SW480 (cell line): ENCODE measurements around the gene TP53INP2.
"Not testable (repeated sequence)": the region's sequence is repeated elsewhere in the genome, so short reads cannot be mapped to it uniquely, and the experiment has no call there.

ENCODE experiments used
- DNase-seq: peaks from one replicate; pipeline ENCODE4 v3.0.0-alpha.2; 2016; ENCODE audit warnings: low spot score

TP53INP2 gene

GRCh38 chr20:34704177-34705007 lies at the start of gene TP53INP2:
TSS of gene TP53INP2 (plus strand) at chr20:34704344. CDS start at chr20:34708740, 4,396 bp downstream.
- DNase-seq: peak; percentile 94

- not testable (repeated sequence) for DNase-seq
Measured at GRCh38 chr20:34658654-34659053, 45.5 kb upstream of the TP53INP2 start.

GRCh38 chr20:34661811-34662210 lies 42.3 kb upstream of the TP53INP2 start:
- not testable (repeated sequence) for DNase-seq

GRCh38 chr20:34663213-34663943 lies 40.8 kb upstream of the TP53INP2 start:
- DNase-seq: no peak

- DNase-seq: not testable (repeated sequence)
Measured at GRCh38 chr20:34664751-34665150, 39.4 kb upstream of the TP53INP2 start.

GRCh38 chr20:34669094-34669493 lies 35.0 kb upstream of the TP53INP2 start:
- DNase-seq: no peak

- no peak for DNase-seq
Measured at GRCh38 chr20:34673412-34673811, 30.7 kb upstream of the TP53INP2 start.

- DNase-seq: no peak
Measured at GRCh38 chr20:34675561-34675960, 28.6 kb upstream of the TP53INP2 start.

- no peak for DNase-seq
Measured at GRCh38 chr20:34675993-34676641, 28.0 kb upstream of the TP53INP2 start.

GRCh38 chr20:34676642-34677373 lies 27.3 kb upstream of the TP53INP2 start, which contains the start of gene PIGU:
TSS of gene PIGU (minus strand) at chr20:34677092. CDS start at chr20:34677085, 7 bp downstream.
- DNase-seq: peak; percentile 99

GRCh38 chr20:34680586-34681175 lies 23.5 kb upstream of the TP53INP2 start:
- peak; percentile 39 for DNase-seq

GRCh38 chr20:34683667-34684066 lies 20.5 kb upstream of the TP53INP2 start:
- DNase-seq: no peak

GRCh38 chr20:34689486-34689885 lies 14.7 kb upstream of the TP53INP2 start:
- no peak for DNase-seq

- no peak for DNase-seq
Measured at GRCh38 chr20:34691838-34692237, 12.3 kb upstream of the TP53INP2 start.

GRCh38 chr20:34693414-34693813 lies 10.7 kb upstream of the TP53INP2 start:
- DNase-seq: no peak

GRCh38 chr20:34701405-34702085 lies 2.6 kb upstream of the TP53INP2 start:
- peak; percentile 66 for DNase-seq

GRCh38 chr20:34703061-34703423 lies 1.1 kb upstream of the TP53INP2 start:
- no peak for DNase-seq

- peak; percentile 53 for DNase-seq
Measured at GRCh38 chr20:34703424-34704176, 544 bp upstream of the TP53INP2 start.

GRCh38 chr20:34705008-34705396 lies 858 bp downstream of the TP53INP2 start:
- no peak for DNase-seq
